SKM-1 treated with dmso at 0.1 percent for 144 hours (cell line): ENCODE measurements around the gene TTC38.
A peak's percentile ranks its signal among the peaks of the same experiment; 100 is the strongest.

ENCODE experiments used
- DNase-seq: peaks from one replicate; lab custom pipeline; 2025; ENCODE audit not compliant: unreplicated experiment; lab: John Stamatoyannopoulos, UW

Gene TTC38

DNA sequence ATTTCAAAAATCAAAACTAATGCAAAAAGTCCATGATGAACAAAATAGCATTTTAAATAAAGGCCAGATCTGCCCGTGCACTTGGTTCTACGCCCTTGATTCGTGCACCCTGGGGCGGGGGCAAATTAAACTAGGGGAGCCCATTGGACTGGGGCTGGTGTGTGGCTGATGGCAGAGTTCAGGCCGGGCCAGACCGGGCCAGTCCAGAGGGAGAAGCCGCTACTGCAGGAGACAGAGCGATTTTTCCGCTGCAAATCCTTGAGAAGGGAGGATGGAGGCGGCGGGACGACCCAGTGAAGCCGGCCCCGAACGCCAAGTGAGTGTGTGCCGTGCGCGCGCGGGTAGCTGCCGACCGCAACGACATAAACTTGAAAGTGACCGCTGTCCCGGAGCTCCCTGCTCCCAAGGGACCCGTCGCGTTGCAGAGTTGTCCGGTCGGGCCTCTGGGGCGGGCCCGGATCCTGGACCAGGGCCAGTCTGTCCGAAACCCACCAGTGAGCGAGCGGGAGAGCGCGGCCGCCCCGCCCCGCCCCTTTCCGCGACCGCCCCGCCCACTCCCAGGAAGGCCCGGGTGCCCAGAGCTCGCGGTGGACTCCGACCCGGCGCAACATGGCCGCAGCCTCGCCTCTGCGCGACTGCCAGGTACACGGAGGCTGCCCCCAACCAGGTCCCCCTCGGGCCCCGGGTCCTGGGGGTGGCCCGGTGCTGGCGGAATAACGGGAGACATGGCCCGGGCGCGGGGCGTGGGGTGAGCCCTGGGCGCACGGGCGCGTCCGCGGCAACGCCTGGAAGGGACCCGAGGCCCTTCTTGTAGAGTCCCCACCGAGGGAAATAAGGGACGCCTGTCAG lies at the start of gene TTC38:
TTC38 (plus strand) TSS at position 578 of the 849 bp plus-strand sequence; CDS start at position 610, 32 bp downstream.
- DNase-seq, result peak; percentile 37

GRCh38 chr22:46219636-46220035 lies 48.2 kb upstream of the TTC38 start:
- no peak for DNase-seq

- no peak for DNase-seq
Measured at GRCh38 chr22:46220921-46221320, 46.9 kb upstream of the TTC38 start.

GRCh38 chr22:46224044-46224897 lies 43.5 kb upstream of the TTC38 start:
- no peak for DNase-seq

GRCh38 chr22:46224898-46225290 lies 42.9 kb upstream of the TTC38 start:
- no peak for DNase-seq

DNA sequence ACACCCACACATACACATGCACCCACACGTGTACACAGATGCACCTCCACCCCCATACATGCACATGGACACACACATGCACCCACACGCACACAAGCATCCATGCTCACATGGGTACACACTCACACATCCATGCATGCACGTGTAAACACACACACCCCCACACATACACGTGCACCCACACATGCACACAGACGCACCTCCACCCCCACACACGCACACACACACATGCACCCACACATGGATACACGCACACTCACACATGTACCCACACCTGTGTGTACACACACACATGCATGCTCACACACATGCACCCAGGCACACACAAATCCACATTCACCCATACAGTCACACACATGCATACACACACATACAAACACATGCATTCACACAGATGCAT lies 42.2 kb upstream of the TTC38 start:
- no peak for DNase-seq

GRCh38 chr22:46226577-46226976 lies 41.2 kb upstream of the TTC38 start:
- no peak for DNase-seq

DNA sequence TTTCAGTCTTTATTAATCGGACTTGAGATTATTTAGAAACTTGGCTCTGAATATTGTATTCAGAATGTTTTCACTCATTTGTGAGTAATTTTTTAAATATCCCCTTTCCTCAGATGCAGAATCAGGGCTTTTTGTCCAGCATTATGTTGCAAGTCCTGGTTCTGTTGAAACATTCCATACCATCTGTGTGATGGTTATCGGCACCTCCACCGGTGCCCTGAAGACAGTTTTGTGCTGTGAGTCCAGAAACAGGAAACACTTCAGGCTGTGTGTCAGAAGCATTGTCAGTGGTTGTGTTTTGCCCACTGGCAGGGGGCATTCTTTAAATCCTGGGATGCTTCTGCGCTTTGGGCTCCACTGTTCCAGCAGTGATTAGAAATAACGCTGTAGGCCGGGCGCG lies 38.1 kb upstream of the TTC38 start:
- DNase-seq, result no peak

DNA sequence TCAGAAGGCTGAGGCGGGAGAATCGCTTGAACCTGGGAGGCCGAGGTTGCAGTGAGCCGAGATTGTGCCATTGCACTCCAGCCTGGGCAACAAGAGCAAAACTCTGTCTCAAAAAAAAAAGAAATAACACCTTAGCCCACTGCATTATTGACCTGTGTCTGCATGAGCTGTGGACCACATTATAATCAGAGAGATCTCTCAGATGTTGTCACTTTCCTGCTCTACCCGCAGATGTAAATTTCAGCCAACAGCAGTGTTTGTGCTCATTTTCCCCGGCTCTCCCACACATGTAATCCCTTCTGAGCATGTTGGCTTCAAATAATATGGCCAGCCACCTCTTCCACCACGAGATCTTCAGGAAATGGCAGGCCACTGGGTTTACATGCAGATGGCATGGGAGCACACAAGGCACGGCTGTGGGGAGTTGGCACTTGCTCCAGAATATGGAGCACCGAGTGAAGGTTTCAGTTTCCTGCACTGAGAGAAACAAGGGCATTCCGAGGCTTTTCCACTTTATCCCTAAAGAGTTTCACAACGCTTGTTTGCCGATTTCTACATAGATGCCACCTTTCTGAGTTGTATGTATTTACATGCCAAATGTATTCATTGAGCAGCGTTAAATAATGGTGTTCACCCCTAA lies 37.4 kb upstream of the TTC38 start:
- DNase-seq, result no peak

DNA sequence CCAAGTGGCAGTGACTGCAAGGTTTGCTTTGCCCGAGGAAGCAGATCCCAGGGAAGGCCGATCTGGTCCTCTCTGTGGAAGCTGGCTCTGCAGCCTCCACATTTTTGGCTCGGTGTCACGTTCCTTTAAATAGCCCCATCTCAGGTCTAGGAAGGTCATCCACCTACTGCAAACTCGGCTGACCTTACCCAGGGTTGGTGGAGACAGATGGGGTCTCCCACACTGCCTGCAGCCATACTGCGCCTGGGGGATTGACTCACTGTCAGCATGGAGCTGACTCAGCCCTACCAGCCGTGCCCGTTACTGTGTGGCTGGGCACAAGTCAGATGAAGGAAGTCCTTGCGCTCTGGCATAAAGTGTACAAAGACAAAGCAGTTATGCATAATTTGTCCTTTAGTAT lies 34.6 kb upstream of the TTC38 start:
- no peak for DNase-seq

DNA sequence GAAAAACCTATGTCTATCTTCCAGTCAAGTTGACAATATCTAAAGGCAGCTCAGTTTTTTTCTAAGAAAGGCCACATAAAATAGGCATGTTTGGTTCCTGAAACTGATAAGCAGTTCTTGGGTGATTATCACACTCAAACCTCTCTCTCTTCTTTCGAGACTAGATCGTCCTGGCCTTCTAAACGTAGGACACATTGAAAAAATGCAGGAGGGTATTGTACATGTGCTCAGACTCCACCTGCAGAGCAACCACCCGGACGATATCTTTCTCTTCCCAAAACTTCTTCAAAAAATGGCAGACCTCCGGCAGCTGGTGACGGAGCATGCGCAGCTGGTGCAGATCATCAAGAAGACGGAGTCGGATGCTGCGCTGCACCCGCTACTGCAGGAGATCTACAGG lies 32.8 kb upstream of the TTC38 start:
- DNase-seq, result no peak

DNA sequence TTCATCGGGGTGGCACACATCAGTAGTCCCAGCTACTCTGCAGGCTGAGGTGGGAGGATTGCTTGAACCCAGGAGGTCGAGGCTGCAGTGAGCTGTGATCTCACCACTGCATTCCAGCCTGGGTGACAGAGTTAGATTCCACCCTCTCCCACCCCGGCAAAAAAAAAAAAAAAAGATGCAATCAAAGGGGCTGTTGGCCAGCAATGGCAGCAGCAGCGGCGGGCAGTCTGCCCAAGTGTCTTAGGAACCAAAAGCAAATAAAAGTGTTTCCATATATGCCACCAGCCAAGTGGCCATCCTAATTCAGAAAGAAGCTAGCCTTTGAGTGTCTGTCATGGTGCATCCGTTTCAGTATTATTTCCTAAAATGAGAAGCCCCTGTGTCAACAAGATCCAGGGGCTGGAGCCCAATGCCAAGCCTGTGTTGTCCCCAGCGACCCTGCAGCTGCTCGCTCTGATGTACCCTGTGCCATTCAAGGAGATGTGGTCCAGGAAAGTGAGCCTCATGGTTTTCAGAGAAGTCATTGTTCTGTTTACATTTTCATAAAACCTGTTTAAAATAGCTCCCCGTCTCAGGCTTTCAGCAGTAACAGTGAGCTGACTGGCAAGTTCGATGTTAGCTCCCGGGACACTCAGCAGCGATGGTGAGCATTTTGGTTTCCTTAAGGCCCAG lies 30.2 kb upstream of the TTC38 start:
- DNase-seq, result no peak

DNA sequence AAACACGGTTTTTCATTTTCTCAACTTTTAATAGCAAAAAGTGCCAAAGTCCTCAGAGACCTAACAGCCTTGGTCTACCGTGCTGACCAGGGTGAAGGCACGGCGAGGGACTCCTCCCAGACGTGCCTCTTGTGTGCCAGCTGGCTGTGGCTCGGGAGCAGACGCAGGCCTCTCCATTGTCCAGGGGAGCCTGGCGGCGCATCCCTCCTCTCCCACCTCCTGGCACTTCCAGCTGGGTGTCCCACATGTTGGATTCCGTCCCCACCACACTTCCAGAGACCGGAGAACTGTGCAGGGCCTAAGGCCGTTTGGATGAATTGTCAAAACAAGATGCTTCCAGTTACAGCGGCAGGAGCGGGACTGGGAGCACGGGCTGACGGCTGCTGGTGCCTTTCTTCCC lies 29.3 kb upstream of the TTC38 start:
- DNase-seq, result no peak

- DNase-seq, result no peak
Measured at GRCh38 chr22:46239261-46240048, 28.4 kb upstream of the TTC38 start.

DNA sequence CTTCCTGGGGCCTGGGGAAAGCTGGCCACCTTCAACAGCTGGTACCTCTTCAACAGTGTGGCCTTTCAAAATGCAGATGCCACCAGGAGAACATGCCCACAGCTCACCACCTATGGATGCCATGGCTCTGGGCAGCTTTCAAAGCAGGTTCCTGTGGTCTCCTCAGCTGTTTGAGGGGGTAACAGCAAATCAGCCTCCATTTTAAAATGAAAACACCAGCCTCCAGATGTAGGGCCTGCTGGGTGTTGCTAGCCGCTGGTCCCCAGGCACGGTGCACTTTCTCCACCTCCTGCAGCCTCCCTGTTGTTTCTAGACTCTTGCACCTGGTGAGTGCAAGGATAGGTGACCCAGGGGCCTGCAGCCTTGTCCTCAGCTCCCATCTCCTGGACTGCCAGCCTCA lies 27.7 kb upstream of the TTC38 start:
- no peak for DNase-seq

- no peak for DNase-seq
Measured at GRCh38 chr22:46240506-46240905, 27.3 kb upstream of the TTC38 start.

DNA sequence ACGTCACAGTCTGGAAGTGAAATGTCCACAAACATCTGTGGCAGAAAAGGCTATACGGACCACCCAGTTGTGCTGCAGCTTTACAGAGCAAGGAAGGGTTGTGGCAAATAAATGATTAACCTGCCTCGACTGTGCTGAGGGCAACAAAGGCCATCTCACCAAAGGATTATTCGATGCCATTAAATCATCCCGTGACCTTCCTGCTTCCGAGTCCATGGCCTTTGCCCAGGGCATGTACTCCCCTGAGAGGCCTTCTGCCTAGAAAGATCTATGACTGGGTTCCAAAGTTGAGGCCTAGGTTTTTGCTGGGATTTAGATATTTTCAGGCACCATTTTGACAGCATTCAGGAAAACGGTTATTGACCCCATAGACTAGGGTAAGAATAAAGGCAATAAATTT lies 26.9 kb upstream of the TTC38 start:
- DNase-seq, result no peak

DNA sequence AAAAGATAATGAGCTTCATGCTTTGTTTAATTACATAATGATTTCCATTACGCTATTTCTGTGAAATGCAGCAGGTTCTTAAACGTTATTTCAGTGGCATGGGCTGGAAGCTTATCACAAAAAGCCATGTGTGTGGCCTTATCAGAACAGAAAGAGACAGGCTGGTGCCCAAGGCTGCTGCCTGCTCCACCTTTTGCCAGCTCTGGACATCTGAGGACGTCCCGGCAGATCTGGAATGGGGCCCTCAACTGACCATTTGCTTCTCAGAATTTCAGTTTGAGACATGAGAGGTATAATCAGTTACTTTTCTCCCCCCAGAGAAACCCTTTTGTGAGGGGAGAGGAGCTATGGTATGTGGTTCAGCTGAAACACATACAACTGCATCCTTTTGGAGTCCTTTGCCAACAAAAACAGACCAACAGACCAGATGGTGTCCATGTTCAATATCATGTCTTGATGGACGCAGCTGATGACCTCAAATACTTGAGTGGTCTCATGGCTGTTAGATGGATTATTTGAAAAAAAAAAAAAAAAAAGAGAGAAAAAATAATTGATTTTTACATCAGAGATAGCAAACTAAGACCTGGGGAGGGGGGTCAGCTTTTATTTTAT lies 26.3 kb upstream of the TTC38 start:
- no peak for DNase-seq

- DNase-seq, result no peak
Measured at GRCh38 chr22:46242076-46242475, 25.7 kb upstream of the TTC38 start.

DNA sequence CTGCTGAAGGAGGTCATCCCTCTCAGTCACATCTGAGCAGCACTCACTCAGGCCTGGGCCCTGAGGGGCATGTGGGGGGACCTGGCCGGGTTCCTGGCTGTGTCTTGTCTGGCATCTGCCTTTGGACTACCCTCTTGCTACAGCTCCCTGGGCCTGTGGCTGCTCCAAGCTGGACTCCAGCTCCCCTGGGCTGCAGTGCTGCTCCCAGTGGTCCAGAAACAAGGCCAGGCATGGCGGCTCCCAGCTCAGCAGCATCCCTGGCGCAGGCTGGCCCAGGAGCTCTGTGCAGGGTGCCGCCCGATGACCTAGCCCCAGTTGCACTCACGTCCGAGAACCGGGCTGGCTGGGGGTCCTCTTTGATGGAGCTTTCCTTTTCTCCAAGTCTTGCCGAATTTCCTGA lies 23.0 kb upstream of the TTC38 start:
- DNase-seq, result no peak
